H1 (cell line): ENCODE measurements around the gene ADAMTS14. TPM values are rescaled to one million over a fixed set of nuclear protein-coding genes. Genes with fewer than 3 reads are reported as not detected.

Experiments
- CTCF ChIA-PET: fragments of 300-600 bp; sonication (Branson Sonifier 250); formaldehyde crosslinking; loops from one replicate; lab custom pipeline; 2021; ENCODE audit not compliant: partially characterized antibody; lab: Charles Lee
- POLR2A ChIA-PET: fragments of 300-600 bp; sonication (Branson Sonifier 250); formaldehyde crosslinking; loops from one replicate; lab custom pipeline; 2021; ENCODE audit warnings: inconsistent platforms; ENCODE audit not compliant: partially characterized antibody; lab: Charles Lee
- DNase-seq, 2 experiments: peaks; one replicate each; pipeline versions ENCODE4 v3.0.0 to v3.0.0-alpha.2; 2010 to 2022; ENCODE audit warnings: low spot score in 2 of 2, low read depth in 1 of 2, mixed read lengths in 1 of 2
- FAIRE-seq: peaks from 2 replicates; lab custom pipeline; 2011; peaks lifted over from hg19 to GRCh38; lab: Jason Lieb, UNC
- H2AFZ ChIP-seq: 2 replicates; pipeline ENCODE4 v1.8.1; 2012; ENCODE audit warnings: low read length, inconsistent platforms
- H2AK5ac ChIP-seq: 2 replicates; pipeline ENCODE4 v1.6.1; 2013; ENCODE audit warnings: low read depth, low read length
- H2BK120ac ChIP-seq: replicated peaks from 2 replicates; pipeline ENCODE3; 2013; ENCODE audit warnings: low read depth, low read length, inconsistent platforms
- H2BK12ac ChIP-seq: 2 replicates; pipeline ENCODE4 v1.6.1; 2013; ENCODE audit warnings: low read depth, low read length
- H2BK15ac ChIP-seq: 2 replicates; pipeline ENCODE4 v1.6.1; 2013; ENCODE audit warnings: low read length
- H2BK20ac ChIP-seq: 2 replicates; pipeline ENCODE4 v1.6.1; 2013; ENCODE audit warnings: low read length
- H2BK5ac ChIP-seq: 2 replicates; pipeline ENCODE4 v1.6.1; 2013; ENCODE audit warnings: low read depth, low read length
- H3K14ac ChIP-seq: 2 replicates; pipeline ENCODE4 v1.6.1; 2013; ENCODE audit warnings: inconsistent platforms; ENCODE audit not compliant: insufficient read length
- H3K18ac ChIP-seq: 2 replicates; pipeline ENCODE4 v1.6.1; 2013; ENCODE audit warnings: low read length; ENCODE audit errors: extremely low read depth
- H3K23ac ChIP-seq: 2 replicates; pipeline ENCODE4 v1.6.1; 2013; ENCODE audit warnings: inconsistent platforms; ENCODE audit not compliant: insufficient read length
- H3K23me2 ChIP-seq: 2 replicates; pipeline ENCODE4 v1.6.1; 2013; ENCODE audit warnings: low read depth, low read length
- H3K27ac ChIP-seq: 2 replicates; pipeline ENCODE4 v1.6.1; 2011; ENCODE audit warnings: low read depth, low read length, inconsistent platforms
- H3K27me3 ChIP-seq, 4 experiments: replicated peaks in 1 of 4; 1 replicate in 1 of 4; 2 replicates in 3 of 4; pipeline versions ENCODE4 v1.6.1 to v1.8.1; 2011 to 2013; ENCODE audit warnings: low read length in 3 of 4, mild to moderate bottlenecking in 3 of 4, inconsistent platforms in 2 of 4, mixed read lengths in 2 of 4, moderate library complexity in 1 of 4; ENCODE audit not compliant: control insufficient read depth in 3 of 4, insufficient read depth in 3 of 4; ENCODE audit errors: extremely low read depth in 1 of 4
- H3K36me3 ChIP-seq, 4 experiments: 2 replicates each; pipeline versions ENCODE4 v1.6.1 to v1.8.1; 2011 to 2013; ENCODE audit warnings: mild to moderate bottlenecking in 4 of 4, low read length in 3 of 4, moderate library complexity in 2 of 4, control low read depth in 1 of 4, inconsistent platforms in 1 of 4; ENCODE audit not compliant: insufficient read depth in 4 of 4, control insufficient read depth in 2 of 4
- H3K4ac ChIP-seq: replicated peaks from 2 replicates; pipeline ENCODE3; 2013; ENCODE audit warnings: low read length, low read depth, mixed read lengths, inconsistent platforms; ENCODE audit not compliant: insufficient read length
- H3K4me1 ChIP-seq, 4 experiments: replicated peaks in 1 of 4; 1 replicate in 1 of 4; 2 replicates in 3 of 4; pipeline versions ENCODE4 v1.6.1 to v1.8.1; 2011 to 2013; ENCODE audit warnings: low read length in 3 of 4, inconsistent platforms in 2 of 4, mixed read lengths in 1 of 4; ENCODE audit not compliant: insufficient read depth in 4 of 4, control insufficient read depth in 3 of 4
- H3K4me2 ChIP-seq, 2 experiments: 2 replicates each; pipeline versions ENCODE4 v1.6.1 to v1.8.1; 2011 to 2013; ENCODE audit warnings: low read depth in 2 of 2, low read length in 2 of 2, control low read depth in 1 of 2, inconsistent platforms in 1 of 2, mild to moderate bottlenecking in 1 of 2; ENCODE audit not compliant: insufficient read depth in 1 of 2
- H3K4me3 ChIP-seq, 4 experiments: fragments of 200-600, 300-600 bp in 1 of 4; sonication (generic), shearing (Covaris generic), sonication (Bioruptor Twin) in 1 of 4; 2 replicates each; pipeline versions ENCODE4 v1.5.1 to v1.8.1; 2011 to 2016; ENCODE audit warnings: low read length in 4 of 4, low read depth in 3 of 4, control low read depth in 2 of 4, inconsistent platforms in 2 of 4, mild to moderate bottlenecking in 2 of 4, mixed read lengths in 1 of 4, moderate library complexity in 1 of 4; ENCODE audit not compliant: insufficient read depth in 2 of 4; ENCODE audit errors: extremely low read depth in 1 of 4
- H3K56ac ChIP-seq: replicated peaks from 2 replicates; pipeline ENCODE3; 2013; ENCODE audit warnings: low read depth, mild to moderate bottlenecking, mixed read lengths, low read length, inconsistent platforms; ENCODE audit not compliant: insufficient read length
- H3K79me1 ChIP-seq: 2 replicates; pipeline ENCODE4 v1.6.1; 2013; ENCODE audit warnings: low read depth, low read length, control low read depth
- H3K79me2 ChIP-seq, 2 experiments: 2 replicates each; pipeline versions ENCODE4 v1.6.1 to v1.8.1; 2012 to 2013; ENCODE audit warnings: low read length in 2 of 2, mild to moderate bottlenecking in 2 of 2, inconsistent platforms in 1 of 2; ENCODE audit not compliant: insufficient read depth in 2 of 2, control insufficient read depth in 1 of 2
- H3K9ac ChIP-seq, 4 experiments: replicated peaks in 1 of 4; 1 replicate in 1 of 4; 2 replicates in 3 of 4; pipeline versions ENCODE4 v1.6.1 to v1.8.1; 2011 to 2013; ENCODE audit warnings: low read depth in 3 of 4, low read length in 3 of 4, control low read depth in 2 of 4, mild to moderate bottlenecking in 2 of 4, moderate library complexity in 2 of 4, inconsistent platforms in 1 of 4; ENCODE audit errors: extremely low read depth in 1 of 4
- H3K9me3 ChIP-seq, 2 experiments: 2 replicates each; pipeline versions ENCODE4 v1.6.1 to v1.8.1; 2012 to 2013; ENCODE audit warnings: mild to moderate bottlenecking in 2 of 2, moderate library complexity in 2 of 2, control low read depth in 1 of 2, inconsistent platforms in 1 of 2, low read depth in 1 of 2, low read length in 1 of 2, mixed read lengths in 1 of 2; ENCODE audit not compliant: insufficient read depth in 2 of 2
- H4K20me1 ChIP-seq, 2 experiments: replicated peaks in 1 of 2; 2 replicates each; pipeline versions ENCODE3 to v1.8.1; 2011 to 2013; ENCODE audit warnings: inconsistent platforms in 2 of 2, low read length in 2 of 2, mild to moderate bottlenecking in 1 of 2; ENCODE audit not compliant: insufficient read depth in 2 of 2, control insufficient read depth in 1 of 2
- H4K5ac ChIP-seq: 2 replicates; pipeline ENCODE4 v1.6.1; 2013; ENCODE audit warnings: low read length, low read depth, mixed read lengths, inconsistent platforms; ENCODE audit not compliant: insufficient read length
- H4K8ac ChIP-seq: 2 replicates; pipeline ENCODE4 v1.8.0; 2013; ENCODE audit warnings: mild to moderate bottlenecking, moderate library complexity, low read length, inconsistent platforms; ENCODE audit not compliant: insufficient read depth; ENCODE audit errors: extremely low read depth
- H4K91ac ChIP-seq: replicated peaks from 2 replicates; pipeline ENCODE3; 2013; ENCODE audit warnings: low read length, mixed read lengths, inconsistent platforms; ENCODE audit not compliant: insufficient read length
- CBX5 ChIP-seq: fragments of 300-800, 300-1000 bp; sonication (generic); IDR thresholded peaks from 2 replicates; pipeline ENCODE4 v1.7.1; 2016; ENCODE audit warnings: antibody characterized with exemption, low read length, low read depth
- EGR1 ChIP-seq: IDR thresholded peaks from 2 replicates; pipeline ENCODE4 v1.6.1; 2011; ENCODE audit warnings: low read depth, low read length, borderline replicate concordance
- EZH2 ChIP-seq: fragments of 200-600 bp; sonication (generic); IDR thresholded peaks from 2 replicates; pipeline ENCODE4 v1.7.1; 2012; ENCODE audit warnings: low read depth, mild to moderate bottlenecking, moderate library complexity, low read length, inconsistent platforms; ENCODE audit not compliant: severe bottlenecking
- GABPA ChIP-seq: IDR thresholded peaks from 2 replicates; pipeline ENCODE4 v1.6.1; 2011; ENCODE audit warnings: mild to moderate bottlenecking, low read length, moderate library complexity, borderline replicate concordance; ENCODE audit not compliant: insufficient read depth
- GTF2F1 ChIP-seq: IDR thresholded peaks from 2 replicates; pipeline ENCODE4 v1.6.1; 2012; ENCODE audit warnings: low read depth, low read length, improper control_type of control experiment, borderline replicate concordance
- HDAC2 ChIP-seq, 2 experiments: fragments of 300-600 bp in 1 of 2; sonication (generic) in 1 of 2; IDR thresholded peaks; 2 replicates each; pipeline ENCODE4 v1.6.1; 2011 to 2012; ENCODE audit warnings: low read depth in 2 of 2, low read length in 2 of 2, mild to moderate bottlenecking in 2 of 2, moderate library complexity in 2 of 2, borderline replicate concordance in 1 of 2, inconsistent platforms in 1 of 2
- POLR2A ChIP-seq, 2 experiments: IDR thresholded peaks; 1 replicate in 1 of 2; 2 replicates in 1 of 2; pipeline ENCODE4 v1.6.1; 2011; ENCODE audit warnings: low read depth in 2 of 2, low read length in 2 of 2, mild to moderate bottlenecking in 2 of 2; ENCODE audit errors: control extremely low read depth in 1 of 2
- POLR2AphosphoS5 ChIP-seq: IDR thresholded peaks from 2 replicates; pipeline ENCODE4 v1.6.1; 2011; ENCODE audit warnings: low read depth, low read length
- POU5F1 ChIP-seq: IDR thresholded peaks from 2 replicates; pipeline ENCODE4 v1.6.1; 2011; ENCODE audit warnings: low read depth, mild to moderate bottlenecking, low read length, moderate library complexity
- RAD21 ChIP-seq, 2 experiments: IDR thresholded peaks in 1 of 2; conservative IDR thresholded peaks in 1 of 2; 2 replicates each; pipeline ENCODE4 v1.6.1; 2011; ENCODE audit warnings: low read depth in 2 of 2, low read length in 2 of 2, improper control_type of control experiment in 1 of 2, inconsistent platforms in 1 of 2, mild to moderate bottlenecking in 1 of 2, moderate library complexity in 1 of 2
- ZNF274 ChIP-seq: IDR thresholded peaks from 2 replicates; pipeline ENCODE4 v1.7.0; 2012; ENCODE audit warnings: low read length, borderline replicate concordance; ENCODE audit errors: extremely low read depth
- WGBS, 2 experiments: shearing (Covaris generic) in 1 of 2; methylation state at CpG; one replicate each; pipeline versions ENCODE4 v1.1.6 to v1.1.7; 2013 to 2015; ENCODE audit warnings: low lambda C conversion rate in 2 of 2, mixed read lengths in 2 of 2, inconsistent platforms in 1 of 2, low coverage in 1 of 2, missing lambda C conversion rate in 1 of 2; ENCODE audit not compliant: insufficient replicate concordance in 2 of 2, insufficient coverage in 1 of 2, insufficient read length in 1 of 2; ENCODE audit errors: extremely low coverage in 1 of 2, missing lambda C conversion rate in 1 of 2; 5-methylcytosine and 5-hydroxymethylcytosine counted together
- polyA plus RNA-seq, 7 experiments: library from polyadenylated mRNA; depleted of rRNA in 3 of 7; stranded (reverse) in 5 of 7; unstranded in 2 of 7; fragments of >200 nt in 5 of 7; fragments of 200-250 nt in 2 of 7; gene quantifications; 1 replicate in 5 of 7; 2 replicates in 1 of 7; 4 replicates in 1 of 7; pipeline versions ENCODE4 v1.2.1 to v1.2.3, GENCODE V29; 2011 to 2013; ENCODE audit warnings: missing spikeins in 2 of 7, mixed read lengths in 2 of 7
- total RNA-seq: library from RNA; stranded (reverse); fragmentation: NEBNext Ultra II Directional; extraction: Animal tissue kit (Norgen Biotek cat#: 25700); gene quantifications from 2 replicates; pipeline ENCODE4 v1.2.1, GENCODE V29; 2021

The ADAMTS14 gene
- total and polyA plus RNA-seq, 2 of the 8 experiments (the other 6 are each of a cell fraction or from before 2014, with no cell fraction given): 2.0 to 2.3 TPM

GRCh38 chr10:70740406-70741288 lies 68.3 kb downstream of the ADAMTS14 start:
- Histone ChIP-seq H3K4me2 (no peak overlapping the region), H3K9me3 (no peaks in the 10 kb centered on the region), H2BK15ac (no peak overlapping the region), H2AFZ (no peak overlapping the region), H2BK20ac (no peak overlapping the region), H3K79me2 (no peaks in the 10 kb centered on the region), H2AK5ac (no peak overlapping the region), H2BK5ac (no peak overlapping the region; the same call in 1 of the 2 replicates), H4K91ac (no peak overlapping the region), H3K79me1 (no peaks in the 10 kb centered on the region), H3K14ac (no peak overlapping the region), H4K5ac (no peak overlapping the region), H4K20me1 (no peaks in the 10 kb centered on the region), H3K27me3 (peaks cover 0 to 2% (median 0%) of the 10 kb centered on the region in 4 experiments; a peak in 1 of 7 replicates), H3K4ac (no peak overlapping the region), H4K8ac (no peak overlapping the region; the same call in 1 of the 2 replicates), H3K36me3 (no peaks in the 10 kb centered on the region; a peak in 1 of 8 replicates), H3K23me2 (no peaks in the 10 kb centered on the region), H2BK120ac (no peak overlapping the region), H3K23ac (no peak overlapping the region), H3K4me3 (no peak overlapping the region), H3K4me1 (peaks cover 0 to 4% (median 0%) of the 10 kb centered on the region in 4 experiments; a peak in 1 of 7 replicates), H3K9ac (no peak overlapping the region), H3K18ac (no peak overlapping the region), H3K27ac (no peak overlapping the region), H2BK12ac (no peak overlapping the region), H3K56ac (no peak overlapping the region)
- FAIRE-seq (no peak), DNase-seq (no peak)
- TF ChIP-seq POU5F1 (no peak), HDAC2 (IDR thresholded peaks at IDR 0.05; ENCODE audit: borderline replicate concordance in 1 of 2, low read depth in 2 of 2, low read length in 2 of 2) (no peak), GTF2F1 (no peak), POLR2A (IDR thresholded peaks at IDR 0.05; ENCODE audit: control extremely low read depth in 1 of 2, low read depth in 2 of 2, low read length in 2 of 2) (no peak), EZH2 (no peak), ZNF274 (no peak), GABPA (no peak), POLR2AphosphoS5 (no peak), RAD21 (IDR thresholded peaks at IDR 0.05 in 1 of 2, conservative IDR thresholded peaks at IDR 0.05 in 1 of 2; ENCODE audit: low read depth in 2 of 2, low read length in 2 of 2) (no peak), CBX5 (no peak), EGR1 (no peak)
- WGBS, 2 experiments: 89% methylated on average over 11 of the region's 12 CpGs; no CpG with 5 or more reads in 1 of the 2 experiments
- ChIA-PET CTCF (interaction anchor here (0.6 to 2.5 kb wide), 9 partner anchors 8 to 330 kb away, joined by 3 to 10 read pairs (median 3); no protein-coding TSS in a partner anchor), POLR2A (no interaction called here)
